Cardiac atrium fibroblast (primary cell): Measurements from ENCODE around the gene RNF135. TPM values are rescaled to one million over a fixed set of nuclear protein-coding genes. Genes with fewer than 3 reads are reported as not detected.

Experiments
- total RNA-seq: library from RNA; depleted of rRNA; stranded (reverse); fragments of >200 nt; gene quantifications from 2 replicates; pipeline ENCODE4 v1.2.3, GENCODE V29; 2015

RNF135 gene
- 11.7 and 12.5 TPM in 2 replicates for total RNA-seq

GRCh38 chr17:30970831-30971567 lies at the start of gene RNF135:
RNF135 (plus strand) TSS chr17:30971039; CDS start chr17:30971074, 35 bp downstream.

GRCh38 chr17:30921544-30922196 lies 49.2 kb upstream of the RNF135 start, which contains the start of gene ADAP2:
ADAP2 (plus strand) TSS chr17:30921945; CDS start chr17:30922015, 70 bp downstream.

Other genes starting within 250 kb of the RNF135 start
- gene CRLF3, start 146.3 kb upstream of the RNF135 start, total RNA-seq, result 7.9 and 8.7 TPM in 2 replicates
- gene ATAD5, start 139.1 kb upstream of the RNF135 start, total RNA-seq, result 0.36 and 1.5 TPM in 2 replicates
- gene TEFM, start 64.8 kb upstream of the RNF135 start, total RNA-seq, result 7.0 and 18.3 TPM in 2 replicates
- gene ADAP2, start 49.1 kb upstream of the RNF135 start, total RNA-seq, result 0.49 and 0.54 TPM in 2 replicates
- 19.3 and 25.9 TPM in 2 replicates for gene NF1, start 123.9 kb downstream of the RNF135 start, total RNA-seq